Erythroblast (primary cell): ENCODE data around the gene DST.

Experiments used
- GATA1 ChIP-seq: IDR thresholded peaks from 2 replicates; pipeline ENCODE4 v1.6.1; 2011; ENCODE audit warnings: low read depth, mild to moderate bottlenecking, control low read depth, low read length, moderate library complexity
- POLR2A ChIP-seq: IDR thresholded peaks from 2 replicates; pipeline ENCODE4 v1.6.1; 2011; ENCODE audit warnings: mild to moderate bottlenecking, low read length

DNA sequence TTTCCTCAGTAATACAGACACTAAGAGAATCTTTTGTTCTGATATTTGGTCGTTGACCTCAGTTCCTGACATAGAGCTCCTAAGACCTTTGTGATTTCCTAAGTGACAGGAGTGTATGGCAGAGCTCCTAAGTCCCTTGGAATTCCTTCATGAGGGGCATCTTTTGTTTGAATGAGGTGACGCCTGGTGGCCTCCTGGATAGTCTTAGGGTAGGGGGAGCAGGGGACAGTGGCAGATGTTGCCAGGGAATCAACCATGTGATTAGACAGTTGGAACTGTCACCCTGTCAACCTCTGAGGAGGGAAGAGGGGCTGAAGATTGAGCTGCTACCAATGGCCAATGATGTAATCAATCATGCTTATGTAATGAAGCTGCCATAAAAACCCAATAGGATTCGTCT, 67.0 kb downstream of the DST start:
- TF ChIP-seq POLR2A (no peak), GATA1 (no peak)
